CD4-positive, alpha-beta T cell (primary cell): Measurements from ENCODE around the gene CTXN2. TPM values are rescaled to one million over a fixed set of nuclear protein-coding genes. Genes with fewer than 3 reads are reported as not detected.

Experiments
- ATAC-seq: fragments of 200-7000 bp; cut with Tn5 transposase; one replicate; pipeline ENCODE4 v1.10.0; 2022; ENCODE audit warnings: mild to moderate bottlenecking; ENCODE audit not compliant: poor library complexity
- CTCF ChIA-PET: fragments of 350-600 bp; sonication (Branson Sonifier 250); formaldehyde crosslinking; loops from one replicate; lab custom pipeline; 2021; ENCODE audit warnings: antibody characterized with exemption, inconsistent platforms; lab: Charles Lee
- POLR2A ChIA-PET: fragments of 350-600 bp; sonication (Branson Sonifier 250); formaldehyde crosslinking; loops from one replicate; lab custom pipeline; 2021; ENCODE audit warnings: antibody characterized with exemption, inconsistent platforms; lab: Charles Lee
- DNase-seq, 14 experiments: peaks; one replicate each; pipeline ENCODE4 v3.0.0-alpha.2; 2013 to 2020; ENCODE audit warnings: mixed read lengths in 2 of 14
- H3K27ac ChIP-seq, 2 donors: one replicate each; pipeline versions ENCODE4 v1.5.1 to v1.7.0; 2013; ENCODE audit warnings: low read length in 2 of 2, low read depth in 1 of 2, mild to moderate bottlenecking in 1 of 2
- H3K27me3 ChIP-seq, 2 experiments: 1 replicate in 1 of 2; 2 replicates in 1 of 2; pipeline versions ENCODE4 v1.6.1 to v1.7.0; 2013; ENCODE audit warnings: low read length in 2 of 2, control low read depth in 1 of 2, mild to moderate bottlenecking in 1 of 2, moderate library complexity in 1 of 2; ENCODE audit not compliant: insufficient read depth in 2 of 2, control insufficient read depth in 1 of 2
- H3K36me3 ChIP-seq: one replicate; pipeline ENCODE4 v1.6.1; 2013; ENCODE audit warnings: low read length, control low read depth; ENCODE audit not compliant: insufficient read depth
- H3K4me1 ChIP-seq: one replicate; pipeline ENCODE4 v1.6.1; 2013; ENCODE audit warnings: low read length, control low read depth; ENCODE audit not compliant: insufficient read depth
- H3K4me3 ChIP-seq: one replicate; pipeline ENCODE4 v1.5.1; 2013; ENCODE audit warnings: mild to moderate bottlenecking, low read length, moderate library complexity
- H3K9me3 ChIP-seq, 2 experiments: 1 replicate in 1 of 2; 2 replicates in 1 of 2; pipeline versions ENCODE4 v1.6.1 to v1.7.0; 2013; ENCODE audit warnings: low read length in 2 of 2, mild to moderate bottlenecking in 2 of 2, control low read depth in 1 of 2, moderate library complexity in 1 of 2; ENCODE audit not compliant: control insufficient read depth in 1 of 2, insufficient read depth in 1 of 2
- H3K27ac Mint-ChIP-seq: one replicate; pipeline ENCODE4 v1.8.0; 2020; ENCODE audit warnings: mixed read lengths
- H3K27me3 Mint-ChIP-seq: one replicate; pipeline ENCODE4 v1.8.0; 2021; ENCODE audit warnings: mixed read lengths
- H3K36me3 Mint-ChIP-seq: one replicate; pipeline ENCODE4 v1.8.0; 2021; ENCODE audit warnings: low read depth, mixed read lengths
- H3K4me1 Mint-ChIP-seq: one replicate; pipeline ENCODE4 v1.8.0; 2021; ENCODE audit warnings: low read depth, mixed read lengths
- H3K4me3 Mint-ChIP-seq: one replicate; pipeline ENCODE4 v1.8.0; 2020; ENCODE audit warnings: mild to moderate bottlenecking, mixed read lengths
- H3K9me3 Mint-ChIP-seq: one replicate; pipeline ENCODE4 v1.8.0; 2020; ENCODE audit warnings: mixed read lengths
- intact Hi-C, 2 experiments: fragments of 100-400 bp; cut with DNase I in 1 of 2; cut with micrococcal nuclease in 1 of 2; formaldehyde crosslinking; loops; one replicate each; pipeline versions ENCODE4 v1.15.1 to v1.9.0; 2023 to 2025; cut with DNase I, micrococcal nuclease
- polyA plus RNA-seq, 2 donors: library from polyadenylated mRNA; unstranded; fragments of 120-200 nt; gene quantifications; one replicate each; pipeline ENCODE4 v1.2.1, GENCODE V29; 2013
- total RNA-seq, 174 experiments: library from RNA in 2 of 174; stranded (reverse) in 2 of 174; gene quantifications; one replicate each; pipeline ENCODE4 v1.2.3 and lab custom pipeline; 2021 to 2026
- TF ChIP-seq, protein P1 (sequence below): fragments of 200-600 bp; IDR thresholded peaks from one replicate; pipeline ENCODE4 v1.8.0; 2022; ENCODE audit warnings: antibody characterized with exemption, mild to moderate bottlenecking

Gene CTXN2
- total RNA-seq: not detected
- not detected for polyA plus RNA-seq (2013, experiment 1 of 2)
- not detected for polyA plus RNA-seq (2013, experiment 2 of 2)
- total RNA-seq (lab: John Stamatoyannopoulos, UW): 0 to 0.20 (median 0) reads per million in 172 experiments

- no peak within 1 kb of the TSS for H3K4me3 Mint-ChIP-seq
- intact Hi-C loops: no loop called here
- Histone ChIP-seq H3K27me3 (peaks cover 6 to 22% of the 10 kb centered on the region in 2 experiments), H3K36me3 (no peaks in the 10 kb centered on the region), H3K4me3 (no peak within 1 kb of the TSS), H3K4me1 (no peaks in the 10 kb centered on the region), H3K9me3 (peaks cover 0 to 4% of the 10 kb centered on the region in 2 experiments), H3K27ac (no peak within 1 kb of the TSS)
- ChIA-PET CTCF (no interaction called here), POLR2A (no interaction called here)
- peaks cover 3% of the 10 kb centered on the region for H3K9me3 Mint-ChIP-seq
- no peak within 1 kb of the TSS for H3K27ac Mint-ChIP-seq
- DNase-seq (no peak), ATAC-seq (no peak)
- no peaks in the 10 kb centered on the region for H3K36me3 Mint-ChIP-seq
- no peaks in the 10 kb centered on the region for H3K4me1 Mint-ChIP-seq
- TF ChIP-seq, protein P1, sequence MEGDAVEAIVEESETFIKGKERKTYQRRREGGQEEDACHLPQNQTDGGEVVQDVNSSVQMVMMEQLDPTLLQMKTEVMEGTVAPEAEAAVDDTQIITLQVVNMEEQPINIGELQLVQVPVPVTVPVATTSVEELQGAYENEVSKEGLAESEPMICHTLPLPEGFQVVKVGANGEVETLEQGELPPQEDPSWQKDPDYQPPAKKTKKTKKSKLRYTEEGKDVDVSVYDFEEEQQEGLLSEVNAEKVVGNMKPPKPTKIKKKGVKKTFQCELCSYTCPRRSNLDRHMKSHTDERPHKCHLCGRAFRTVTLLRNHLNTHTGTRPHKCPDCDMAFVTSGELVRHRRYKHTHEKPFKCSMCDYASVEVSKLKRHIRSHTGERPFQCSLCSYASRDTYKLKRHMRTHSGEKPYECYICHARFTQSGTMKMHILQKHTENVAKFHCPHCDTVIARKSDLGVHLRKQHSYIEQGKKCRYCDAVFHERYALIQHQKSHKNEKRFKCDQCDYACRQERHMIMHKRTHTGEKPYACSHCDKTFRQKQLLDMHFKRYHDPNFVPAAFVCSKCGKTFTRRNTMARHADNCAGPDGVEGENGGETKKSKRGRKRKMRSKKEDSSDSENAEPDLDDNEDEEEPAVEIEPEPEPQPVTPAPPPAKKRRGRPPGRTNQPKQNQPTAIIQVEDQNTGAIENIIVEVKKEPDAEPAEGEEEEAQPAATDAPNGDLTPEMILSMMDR: no peak
- peaks cover 52% of the 10 kb centered on the region for H3K27me3 Mint-ChIP-seq
These were observed at the start of gene CTXN2 for GRCh38 chr15:48191574-48192225. CTXN2 (plus strand) TSS chr15:48191665; CDS start chr15:48201301, 9,636 bp downstream.

DNA sequence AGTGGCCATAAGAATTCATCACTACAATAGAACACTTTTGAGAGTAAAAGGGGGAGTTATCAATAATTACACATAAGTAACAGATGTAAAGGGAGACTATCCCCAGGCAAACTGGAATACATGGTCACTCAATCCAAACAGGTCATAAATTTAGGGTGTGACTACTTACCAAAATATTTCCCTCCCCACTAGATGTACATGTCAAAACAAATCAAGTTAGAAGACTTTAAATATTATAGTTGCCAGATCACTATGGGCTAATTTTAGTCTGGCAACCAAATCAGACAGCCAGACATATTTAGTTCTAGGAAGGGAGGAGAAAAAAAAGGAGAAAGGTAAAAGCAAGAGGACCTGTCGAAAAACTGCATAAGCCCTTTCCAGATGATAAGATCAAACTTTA lies 47.6 kb upstream of the CTXN2 start:
- H3K36me3 Mint-ChIP-seq: peaks cover 31% of the 10 kb centered on the region

DNA sequence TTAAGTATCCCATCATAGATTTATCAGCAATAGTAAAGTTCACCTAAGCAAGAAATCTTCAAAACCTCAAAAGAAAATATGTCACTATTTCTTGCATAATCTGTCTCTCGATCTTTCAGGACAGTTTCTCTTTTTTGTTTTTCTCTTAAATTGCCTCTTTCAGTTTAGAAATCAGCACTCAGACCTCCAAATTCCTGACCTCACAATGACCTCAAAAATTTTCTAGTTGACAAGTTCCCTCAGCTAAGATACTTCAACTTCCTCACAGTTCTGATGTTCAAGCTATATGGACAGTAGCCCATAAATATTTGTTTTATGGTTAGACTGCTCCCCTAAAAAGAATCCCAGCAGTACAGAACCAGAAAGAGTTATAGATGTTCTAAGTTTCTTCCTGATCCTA lies 46.6 kb upstream of the CTXN2 start:
- H3K4me1 Mint-ChIP-seq: no peaks in the 10 kb centered on the region
- TF ChIP-seq, protein P1: no peak
- no peak for ATAC-seq
- Histone ChIP-seq H3K36me3 (no peaks in the 10 kb centered on the region), H3K4me1 (no peaks in the 10 kb centered on the region), H3K4me3 (no peak overlapping the region), H3K9me3 (no peaks in the 10 kb centered on the region), H3K27me3 (no peaks in the 10 kb centered on the region), H3K27ac (no peak overlapping the region)
- peaks cover 38% of the 10 kb centered on the region for H3K36me3 Mint-ChIP-seq
- H3K4me3 Mint-ChIP-seq: no peak overlapping the region
- H3K27me3 Mint-ChIP-seq: no peaks in the 10 kb centered on the region
- intact Hi-C loops: no loop called here
- no peak for DNase-seq
- no peaks in the 10 kb centered on the region for H3K9me3 Mint-ChIP-seq
- H3K27ac Mint-ChIP-seq: no peak overlapping the region
- ChIA-PET CTCF (no interaction called here), POLR2A (no interaction called here)

More for the DNA sequence above, 47.6 kb upstream of the CTXN2 start:
- no peaks in the 10 kb centered on the region for H3K4me1 ChIP-seq
- no peak overlapping the region for H3K27ac ChIP-seq
- CTCF ChIA-PET: no interaction called here
- no peak for DNase-seq
- H3K9me3 Mint-ChIP-seq: no peaks in the 10 kb centered on the region
- no peaks in the 10 kb centered on the region for H3K9me3 ChIP-seq
- POLR2A ChIA-PET: no interaction called here
- no peaks in the 10 kb centered on the region for H3K27me3 ChIP-seq
- TF ChIP-seq, protein P1: no peak
- H3K36me3 ChIP-seq: no peaks in the 10 kb centered on the region
- H3K4me1 Mint-ChIP-seq: no peaks in the 10 kb centered on the region
- H3K4me3 ChIP-seq: no peak overlapping the region
- intact Hi-C loops: no loop called here
- H3K27ac Mint-ChIP-seq: no peak overlapping the region
- no peaks in the 10 kb centered on the region for H3K27me3 Mint-ChIP-seq
- ATAC-seq: no peak
- H3K4me3 Mint-ChIP-seq: no peak overlapping the region
